Pulmonary artery endothelial cell (primary cell): ENCODE results near the gene EPSTI1. TPM values are rescaled to one million over a fixed set of nuclear protein-coding genes. Genes with fewer than 3 reads are reported as not detected.
"Not testable (repeated sequence)": the region's sequence is repeated elsewhere in the genome, so short reads cannot be mapped to it uniquely, and the experiment has no call there.

Experiments
- DNase-seq: peaks from one replicate; pipeline ENCODE4 v3.0.0-alpha.2; 2011; ENCODE audit warnings: low read depth, low spot score
- total RNA-seq: library from RNA; depleted of rRNA; stranded (reverse); fragments of >200 nt; gene quantifications from 2 replicates; pipeline ENCODE4 v1.2.3, GENCODE V29; 2014

Gene EPSTI1
- total RNA-seq, result 2.8 and 3.5 TPM in 2 replicates

GRCh38 chr13:42991898-42992763 is at the start of gene EPSTI1:
TSS of gene EPSTI1 (minus strand) at chr13:42992241. CDS start at chr13:42992165, 76 bp downstream.
- DNase-seq, result no peak

- no peak for DNase-seq
These were observed 49.4 kb upstream of the EPSTI1 start for GRCh38 chr13:43041369-43041921.

GRCh38 chr13:43040581-43041368 is 48.7 kb upstream of the EPSTI1 start:
- not testable (repeated sequence) for DNase-seq

DNA sequence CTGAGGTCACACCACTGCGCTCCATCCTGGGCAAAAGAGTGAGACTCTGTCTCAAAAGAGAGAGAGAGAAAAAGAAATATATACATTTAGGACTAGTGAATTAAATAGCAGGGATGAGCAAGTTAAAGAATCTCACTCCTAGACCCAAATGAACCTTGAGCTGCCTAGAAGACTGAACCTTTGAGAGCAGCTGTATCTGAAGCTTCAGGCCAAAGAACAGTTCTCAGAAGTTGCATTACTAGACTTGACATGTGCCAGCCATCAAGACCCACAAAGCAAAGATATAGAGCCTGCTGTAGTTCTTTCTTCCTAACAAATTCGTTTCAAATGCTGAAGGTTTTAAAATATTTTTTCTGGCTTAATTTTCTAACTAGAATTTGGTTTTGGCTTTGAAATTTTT is 47.9 kb upstream of the EPSTI1 start:
- DNase-seq, result no peak

- no peak for DNase-seq
These were observed 44.6 kb upstream of the EPSTI1 start for GRCh38 chr13:43036351-43037250.

GRCh38 chr13:43033038-43033437 is 41.0 kb upstream of the EPSTI1 start:
- DNase-seq, result no peak

DNA sequence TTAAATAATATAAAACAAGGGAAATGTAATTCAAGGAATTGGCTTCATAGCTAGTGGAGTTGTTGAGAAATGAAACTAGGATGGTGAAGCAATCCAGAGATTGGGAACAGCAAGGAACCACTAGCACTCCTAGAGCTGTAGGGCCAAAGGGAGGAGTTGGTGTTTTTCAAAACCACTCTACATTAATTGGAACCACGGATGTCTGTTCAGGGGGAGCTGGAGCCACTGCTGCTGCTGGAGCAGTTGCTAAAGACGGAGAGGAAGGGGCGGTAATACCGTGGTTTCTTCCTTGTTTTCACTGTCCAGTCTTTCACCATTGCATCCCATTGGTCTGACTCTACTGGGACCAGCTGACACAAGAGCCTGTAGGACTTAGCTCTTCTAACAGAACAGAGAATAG is 39.8 kb upstream of the EPSTI1 start:
- no peak for DNase-seq

DNA sequence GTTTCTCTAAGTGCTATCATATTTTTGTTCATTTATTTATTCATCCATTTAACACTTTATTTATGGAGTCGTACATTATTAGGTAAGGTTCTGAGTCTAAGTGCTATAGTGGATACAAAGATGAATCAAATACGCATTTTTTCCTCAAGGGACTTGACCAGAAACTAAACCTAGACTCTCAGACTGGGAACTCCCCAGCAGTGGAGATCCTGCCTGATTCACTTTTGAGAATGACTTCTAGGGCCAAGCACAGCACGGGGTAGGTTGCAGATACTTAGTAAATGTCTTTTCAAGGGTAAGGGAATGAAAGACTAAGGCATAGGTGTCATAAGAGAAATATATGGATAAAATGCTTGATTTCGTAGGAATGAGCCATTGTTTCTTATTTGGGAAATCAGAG is 38.5 kb upstream of the EPSTI1 start:
- DNase-seq, result no peak

- DNase-seq, result no peak
These were observed 34.2 kb upstream of the EPSTI1 start for GRCh38 chr13:43026262-43026661.

DNA sequence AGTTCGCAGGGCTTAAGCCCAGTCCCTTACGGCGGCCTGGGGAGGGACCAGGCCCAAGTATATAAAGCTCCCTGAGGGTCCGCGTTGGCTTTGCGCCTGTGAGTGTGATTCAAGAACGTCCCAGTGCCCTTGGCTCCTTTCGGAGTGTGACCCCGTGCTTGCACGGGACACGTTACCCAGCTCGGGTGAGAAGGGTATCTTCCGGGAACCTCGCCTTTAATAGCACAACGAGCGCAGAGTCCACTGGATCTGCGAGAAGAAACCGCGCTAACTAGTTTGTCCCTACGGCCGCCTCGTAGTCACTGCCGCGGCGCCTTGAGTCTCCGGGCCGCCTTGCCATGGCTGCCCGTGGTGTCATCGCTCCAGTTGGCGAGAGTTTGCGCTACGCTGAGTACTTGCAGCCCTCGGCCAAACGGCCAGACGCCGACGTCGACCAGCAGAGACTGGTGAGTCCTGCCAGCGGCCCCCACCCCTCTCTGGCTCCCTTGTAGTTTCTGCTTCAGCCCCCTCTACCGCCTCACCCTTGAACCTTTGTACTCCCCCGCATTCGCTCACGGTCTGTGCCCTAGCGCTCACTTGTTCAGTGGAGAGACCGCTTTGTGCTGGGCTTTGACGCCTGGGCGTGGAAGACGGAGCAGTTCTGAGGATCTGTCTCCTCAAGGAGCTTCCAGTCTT is 31.4 kb upstream of the EPSTI1 start, which contains the start of gene DNAJC15:
DNAJC15 (plus strand) TSS at position 298 of the 675 bp plus-strand sequence; CDS start at position 339, 41 bp downstream.
- DNase-seq, result peak; percentile 37

GRCh38 chr13:43022934-43023288 is 30.9 kb upstream of the EPSTI1 start:
- no peak for DNase-seq

DNA sequence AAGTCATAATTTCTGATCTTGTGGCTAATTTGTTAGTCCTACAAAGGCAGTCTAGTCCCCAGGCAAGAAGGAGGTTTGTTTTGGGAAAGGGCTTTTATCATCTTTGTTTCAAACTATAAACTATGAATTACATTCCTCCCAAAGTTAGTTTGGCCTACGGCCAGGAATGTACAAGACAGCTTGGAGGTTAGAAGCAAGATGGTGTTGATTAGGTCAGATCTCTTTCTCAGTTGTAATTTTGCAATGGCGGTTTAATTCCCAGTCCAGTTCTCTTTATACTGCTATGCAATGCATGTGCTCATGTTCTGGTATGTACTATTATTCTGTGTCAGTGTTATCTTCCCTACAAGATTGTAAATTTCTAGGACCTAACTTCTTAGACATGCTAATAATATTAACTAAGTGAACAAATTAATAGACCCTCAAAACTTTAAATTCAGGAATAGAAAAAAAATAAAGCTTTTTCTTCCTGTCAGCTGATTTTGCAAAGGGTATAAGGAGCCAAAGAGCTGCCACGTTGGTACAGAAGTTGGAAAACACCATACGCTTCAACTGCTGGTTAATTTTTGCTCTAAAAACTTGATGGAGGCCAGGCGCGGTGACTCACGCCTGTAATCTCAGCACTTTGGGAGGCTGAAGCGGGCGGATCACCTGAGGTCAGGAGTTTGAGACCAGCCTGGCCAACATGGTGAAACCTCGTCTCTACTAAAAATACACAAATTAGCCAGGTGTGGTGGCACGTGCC is 30.1 kb upstream of the EPSTI1 start:
- DNase-seq, result no peak

DNA sequence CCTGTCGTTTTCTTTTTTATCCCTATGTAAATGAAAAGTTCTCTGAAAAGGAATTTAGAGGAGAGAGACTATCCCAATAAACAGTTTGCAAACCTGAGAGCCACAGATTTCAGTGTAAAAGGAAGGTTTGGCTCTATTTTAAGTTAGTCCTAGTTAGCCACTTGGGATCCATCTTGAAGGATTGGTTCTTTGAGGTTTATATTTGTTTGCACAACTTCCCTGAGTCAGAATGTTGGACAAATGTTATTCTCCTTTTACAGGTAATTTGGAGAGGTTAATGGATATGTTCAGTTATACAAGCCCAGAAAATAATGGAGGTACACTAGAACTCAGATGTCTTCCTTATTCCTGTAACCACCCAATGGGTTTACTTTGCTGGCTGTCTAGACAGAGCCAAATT is 28.8 kb upstream of the EPSTI1 start:
- DNase-seq, result no peak

- no peak for DNase-seq
These were observed 27.8 kb upstream of the EPSTI1 start for GRCh38 chr13:43019811-43020210.

DNA sequence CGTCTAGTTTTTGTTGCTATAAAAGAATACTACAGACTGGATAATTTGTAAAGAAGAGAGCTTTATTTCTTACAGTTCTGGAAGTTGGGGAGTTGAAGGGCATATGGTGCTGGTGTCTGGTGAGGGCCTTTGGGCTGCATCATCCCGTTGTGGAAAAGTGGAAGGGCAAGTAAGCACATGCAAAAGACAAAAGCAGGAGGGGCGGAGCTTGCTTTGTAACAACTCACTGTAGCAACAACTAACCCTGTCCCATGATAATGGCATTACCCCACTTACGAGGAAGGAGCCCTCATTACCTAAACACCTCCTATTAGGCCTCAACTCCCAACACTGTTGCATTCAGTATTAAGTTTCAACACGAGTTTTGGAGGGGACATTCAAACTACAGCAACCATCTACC is 24.2 kb upstream of the EPSTI1 start:
- DNase-seq, result no peak

DNA sequence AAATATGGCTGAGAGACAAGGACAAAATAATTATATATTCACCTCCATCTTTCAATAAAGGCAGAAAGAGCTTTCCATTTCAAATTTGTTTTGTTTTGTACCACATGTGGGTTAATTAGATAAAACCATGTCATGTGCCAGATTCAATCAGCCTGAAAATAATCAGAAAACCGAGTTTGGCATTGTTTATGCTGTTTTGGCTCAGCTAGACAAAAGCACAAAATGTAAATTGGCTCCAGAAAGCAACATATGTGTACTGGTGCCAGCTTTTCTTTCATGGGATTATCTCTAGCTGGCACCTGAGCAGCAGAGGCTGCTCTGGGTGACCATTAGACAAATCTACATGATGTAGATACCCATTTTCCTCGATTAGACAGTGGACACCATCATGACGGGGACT is 22.1 kb upstream of the EPSTI1 start:
- DNase-seq, result no peak

- no peak for DNase-seq
These were observed 17.5 kb upstream of the EPSTI1 start for GRCh38 chr13:43009506-43009905.

DNA sequence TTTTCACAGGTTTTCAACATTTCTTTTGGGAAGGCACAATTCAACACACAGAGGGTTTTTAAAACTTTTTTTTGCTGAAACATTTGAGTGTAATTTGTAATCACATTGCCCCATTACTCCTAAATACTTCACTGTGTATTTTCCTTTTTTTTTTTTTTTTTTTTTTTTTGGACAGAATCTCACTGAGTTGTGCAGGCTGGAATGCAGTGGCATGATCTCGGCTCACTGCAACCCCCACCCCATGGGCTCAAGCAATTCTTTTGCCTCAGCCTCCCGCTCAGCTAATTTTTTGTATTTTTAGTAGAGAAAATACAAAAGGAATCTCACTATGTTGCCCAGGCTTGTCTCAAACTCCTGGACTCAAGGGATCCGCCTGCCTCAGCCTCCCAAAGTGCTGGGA is 16.6 kb upstream of the EPSTI1 start:
- no peak for DNase-seq

- no peak for DNase-seq
These were observed 15.0 kb upstream of the EPSTI1 start for GRCh38 chr13:43006893-43007631.
